Cardiac muscle cell (in vitro differentiated cells and primary cell): ENCODE measurements around the gene ABTB1. TPM values are rescaled to one million over a fixed set of nuclear protein-coding genes. Genes with fewer than 3 reads are reported as not detected.

Source experiments
- DNase-seq, 2 donors: peaks; one replicate each; pipeline versions ENCODE4 v3.0.0 to v3.0.0-alpha.2; 2010 to 2017; ENCODE audit warnings: low read depth in 1 of 2, low spot score in 1 of 2
- H3K27ac ChIP-seq: fragments of 200-600 bp; sonication (generic); 2 replicates; pipeline ENCODE4 v1.5.1; 2016
- H3K27me3 ChIP-seq: fragments of 200-600 bp; sonication (generic); 2 replicates; pipeline ENCODE4 v1.6.0; 2016; ENCODE audit warnings: control low read depth
- H3K36me3 ChIP-seq: fragments of 200-600 bp; sonication (generic); 2 replicates; pipeline ENCODE4 v1.5.1; 2016; ENCODE audit warnings: control low read depth
- H3K4me1 ChIP-seq: fragments of 200-600 bp; sonication (generic); 2 replicates; pipeline ENCODE4 v1.8.1; 2017; ENCODE audit warnings: low read depth, mild to moderate bottlenecking, mixed run types
- H3K4me3 ChIP-seq: fragments of 200-600 bp; sonication (generic); 2 replicates; pipeline ENCODE4 v1.5.1; 2016; ENCODE audit warnings: mild to moderate bottlenecking
- H3K9me3 ChIP-seq: fragments of 200-600 bp; sonication (generic); 2 replicates; pipeline ENCODE4 v1.5.1; 2017; ENCODE audit warnings: low read depth, mild to moderate bottlenecking, control low read depth
- polyA plus RNA-seq: library from polyadenylated mRNA; unstranded; fragments of >200 nt; fragmentation: Nextera tagmentation; extraction: Ambion mirVana; gene quantifications from 2 replicates; pipeline ENCODE4 v1.2.1, GENCODE V29; 2016
- total RNA-seq: library from RNA; depleted of rRNA; stranded (reverse); fragments of >200 nt; gene quantifications from 2 replicates; pipeline ENCODE4 v1.2.3, GENCODE V29; 2016
- TF ChIP-seq, protein P1 (sequence below): IDR thresholded peaks from 2 replicates; pipeline ENCODE4 v1.5.1; 2012; ENCODE audit warnings: low read depth, mild to moderate bottlenecking, low read length

Gene ABTB1
- total and polyA plus RNA-seq, 2 experiments from 2014 or later, result 8.0 to 17.1 TPM

DNA sequence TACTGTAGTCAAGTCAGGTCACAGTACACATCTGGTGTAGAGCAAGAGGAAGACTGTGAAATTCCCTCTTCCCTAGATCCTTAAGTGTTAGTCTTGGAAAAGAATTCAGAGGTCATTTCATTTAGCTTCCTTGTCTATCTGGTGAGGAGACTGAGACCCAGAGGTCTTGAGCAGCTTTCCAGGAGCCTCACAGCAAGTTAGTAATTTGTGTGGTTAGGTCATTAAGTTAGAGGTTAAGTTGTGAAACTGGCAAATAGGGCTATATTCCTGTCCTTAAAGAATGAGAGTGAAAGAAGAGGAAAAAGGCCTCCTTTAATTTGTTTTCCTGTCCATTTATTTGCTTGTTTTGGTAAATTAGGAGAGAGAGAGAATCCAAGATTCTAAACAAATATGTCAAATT lies 34.8 kb upstream of the ABTB1 start:
- Histone ChIP-seq H3K36me3 (no peaks in the 10 kb centered on the region), H3K27ac (no peak overlapping the region), H3K27me3 (no peaks in the 10 kb centered on the region), H3K4me3 (no peak overlapping the region), H3K4me1 (no peaks in the 10 kb centered on the region), H3K9me3 (no peaks in the 10 kb centered on the region)
- TF ChIP-seq, protein P1, sequence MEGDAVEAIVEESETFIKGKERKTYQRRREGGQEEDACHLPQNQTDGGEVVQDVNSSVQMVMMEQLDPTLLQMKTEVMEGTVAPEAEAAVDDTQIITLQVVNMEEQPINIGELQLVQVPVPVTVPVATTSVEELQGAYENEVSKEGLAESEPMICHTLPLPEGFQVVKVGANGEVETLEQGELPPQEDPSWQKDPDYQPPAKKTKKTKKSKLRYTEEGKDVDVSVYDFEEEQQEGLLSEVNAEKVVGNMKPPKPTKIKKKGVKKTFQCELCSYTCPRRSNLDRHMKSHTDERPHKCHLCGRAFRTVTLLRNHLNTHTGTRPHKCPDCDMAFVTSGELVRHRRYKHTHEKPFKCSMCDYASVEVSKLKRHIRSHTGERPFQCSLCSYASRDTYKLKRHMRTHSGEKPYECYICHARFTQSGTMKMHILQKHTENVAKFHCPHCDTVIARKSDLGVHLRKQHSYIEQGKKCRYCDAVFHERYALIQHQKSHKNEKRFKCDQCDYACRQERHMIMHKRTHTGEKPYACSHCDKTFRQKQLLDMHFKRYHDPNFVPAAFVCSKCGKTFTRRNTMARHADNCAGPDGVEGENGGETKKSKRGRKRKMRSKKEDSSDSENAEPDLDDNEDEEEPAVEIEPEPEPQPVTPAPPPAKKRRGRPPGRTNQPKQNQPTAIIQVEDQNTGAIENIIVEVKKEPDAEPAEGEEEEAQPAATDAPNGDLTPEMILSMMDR, result no peak
- DNase-seq, result no peak

DNA sequence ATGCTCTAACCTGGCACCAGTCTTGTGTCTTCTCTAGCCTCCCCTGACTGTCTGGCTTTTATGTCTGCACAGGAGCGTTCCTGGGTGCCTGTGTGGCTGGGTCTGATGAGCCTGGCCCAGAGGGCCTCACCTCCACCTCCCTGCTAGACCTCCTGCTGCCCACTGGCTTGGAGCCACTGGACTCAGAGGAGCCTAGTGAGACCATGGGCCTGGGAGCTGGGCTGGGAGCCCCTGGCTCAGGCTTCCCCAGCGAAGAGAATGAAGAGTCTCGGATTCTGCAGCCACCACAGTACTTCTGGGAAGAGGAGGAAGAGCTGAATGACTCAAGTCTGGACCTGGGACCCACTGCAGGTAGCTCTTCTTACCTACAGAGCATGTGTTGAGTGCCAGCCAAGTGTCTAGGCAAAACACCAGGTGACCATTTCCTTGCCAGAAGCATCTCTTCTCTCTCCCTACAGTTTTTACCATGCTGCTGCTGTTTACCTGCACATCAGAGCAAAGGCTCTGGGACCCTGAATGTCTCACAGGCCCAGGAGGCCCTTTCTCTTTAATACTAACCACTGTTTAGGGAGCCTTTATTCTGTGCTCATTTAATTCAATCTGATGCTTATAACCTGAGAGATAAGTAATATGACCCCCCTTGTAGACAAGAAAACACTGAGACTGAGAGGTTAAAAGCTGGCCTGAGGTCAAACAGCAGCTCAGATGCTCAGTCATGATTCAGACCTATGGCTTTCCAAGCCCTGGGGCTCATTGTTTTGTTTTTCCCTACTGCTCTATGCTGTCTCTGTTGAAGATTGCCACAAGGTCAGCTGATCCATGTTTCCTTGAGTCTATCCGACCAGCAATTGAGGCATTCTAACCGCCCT lies 33.3 kb upstream of the ABTB1 start:
- DNase-seq, result no peak
- TF ChIP-seq, protein P1, result no peak

DNA sequence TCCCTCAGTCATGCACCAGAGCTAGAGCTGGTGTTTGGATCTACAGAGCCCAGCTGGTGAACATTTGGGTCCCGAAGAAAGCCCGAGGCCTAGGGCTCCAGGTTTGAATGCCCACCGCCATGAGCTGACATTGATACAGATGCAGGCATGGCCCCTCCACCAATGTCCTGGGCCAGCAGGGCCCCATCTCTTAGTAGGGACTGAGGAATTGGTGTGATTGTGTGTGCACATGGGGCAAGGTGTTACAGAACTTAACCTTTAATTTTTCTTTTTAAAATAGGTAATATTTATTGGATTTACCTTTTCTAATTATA lies 32.8 kb upstream of the ABTB1 start:
- Histone ChIP-seq H3K27me3 (no peaks in the 10 kb centered on the region), H3K36me3 (no peaks in the 10 kb centered on the region), H3K9me3 (no peaks in the 10 kb centered on the region), H3K4me3 (no peak overlapping the region), H3K4me1 (no peaks in the 10 kb centered on the region), H3K27ac (no peak overlapping the region)
- TF ChIP-seq, protein P1, result no peak
- DNase-seq, result no peak

More for the DNA sequence above, 33.3 kb upstream of the ABTB1 start:
- Histone ChIP-seq H3K4me1 (no peaks in the 10 kb centered on the region), H3K27ac (no peak overlapping the region), H3K27me3 (no peaks in the 10 kb centered on the region), H3K9me3 (no peaks in the 10 kb centered on the region), H3K36me3 (no peaks in the 10 kb centered on the region), H3K4me3 (no peak overlapping the region)

DNA sequence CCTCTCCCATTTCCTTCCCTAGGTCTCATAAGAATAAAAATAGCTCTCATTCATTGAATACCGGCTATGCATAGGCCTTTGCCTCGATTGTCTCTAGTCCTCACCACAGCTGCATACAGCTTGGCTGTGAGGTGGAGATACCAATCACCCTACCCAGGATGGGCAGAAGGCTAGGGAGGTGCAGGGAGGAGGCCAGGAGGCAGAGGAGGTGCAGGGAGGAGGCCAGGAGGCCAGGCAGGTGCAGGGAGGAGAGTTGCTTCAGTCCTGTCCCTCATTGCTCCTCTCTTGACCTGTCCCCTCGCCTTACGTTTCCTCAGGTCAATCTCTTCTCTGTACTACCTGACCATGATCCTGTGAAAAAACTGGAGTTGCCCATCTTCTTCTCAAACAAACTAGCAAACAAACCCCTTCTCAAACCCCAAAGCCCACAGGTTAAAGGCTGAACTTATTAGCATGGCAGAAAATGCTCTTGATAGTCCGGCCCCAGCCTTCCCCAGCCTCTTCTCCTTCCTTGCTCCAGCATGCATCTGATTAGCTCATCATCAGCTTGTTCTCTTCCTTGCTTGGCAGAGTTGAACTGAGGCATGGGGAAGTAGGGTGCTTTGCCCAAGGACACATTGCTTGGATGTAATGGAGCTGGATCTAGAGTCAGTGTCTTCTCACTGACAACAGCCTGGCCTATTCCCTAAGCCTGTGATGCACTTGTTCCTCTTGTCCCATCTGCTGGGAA lies 27.9 kb upstream of the ABTB1 start:
- TF ChIP-seq, protein P1, result no peak
- H3K27me3 ChIP-seq, result no peaks in the 10 kb centered on the region
- no peak overlapping the region for H3K4me3 ChIP-seq

DNA sequence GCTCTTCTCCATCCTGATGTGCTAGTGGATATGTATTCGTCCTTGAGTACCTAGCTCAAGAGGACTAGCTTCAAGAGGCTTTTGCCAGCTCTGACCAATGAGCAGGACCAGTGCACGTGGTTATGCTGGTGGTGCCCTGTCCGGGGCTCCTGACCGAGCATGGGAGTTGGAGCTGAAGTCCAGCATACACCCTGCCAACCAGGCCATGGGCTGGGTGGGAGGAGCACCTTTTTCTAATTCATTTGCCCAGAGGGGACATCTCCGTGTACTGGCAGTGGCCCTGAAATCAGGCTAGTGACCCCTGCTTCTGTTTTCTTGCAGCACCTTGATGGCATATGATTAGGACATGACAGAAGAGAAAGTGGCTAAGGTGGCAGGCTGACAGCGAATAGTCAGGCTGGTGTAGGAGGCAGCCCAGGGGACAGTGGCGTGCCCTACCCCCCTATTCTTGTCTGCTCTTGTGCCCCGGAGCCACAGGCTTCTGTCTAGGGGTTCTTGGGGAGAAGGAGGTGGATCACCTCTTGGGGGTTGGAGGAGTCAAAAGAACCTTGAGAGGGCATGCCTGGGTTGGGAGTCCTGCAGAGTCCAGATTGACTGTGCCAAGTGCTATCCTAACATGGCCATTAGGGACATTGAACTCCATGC lies 27.3 kb upstream of the ABTB1 start:
- no peak for DNase-seq
- Histone ChIP-seq H3K36me3 (no peaks in the 10 kb centered on the region), H3K4me3 (no peak overlapping the region), H3K27ac (no peak overlapping the region), H3K9me3 (no peaks in the 10 kb centered on the region), H3K4me1 (peaks cover 9% of the 10 kb centered on the region), H3K27me3 (no peaks in the 10 kb centered on the region)
- TF ChIP-seq, protein P1, result no peak

More for the DNA sequence above, 27.9 kb upstream of the ABTB1 start:
- no peak for DNase-seq
- Histone ChIP-seq H3K27ac (no peak overlapping the region), H3K4me1 (peaks cover 9% of the 10 kb centered on the region), H3K36me3 (no peaks in the 10 kb centered on the region), H3K9me3 (no peaks in the 10 kb centered on the region)
